C4-2B (cell line): Measurements from ENCODE around the gene RIMBP2.

Experiments used
- CTCF ChIP-seq: fragments of 450-650 bp; conservative IDR thresholded peaks from 2 replicates; pipeline ENCODE4 v1.5.1; 2017; ENCODE audit warnings: mild to moderate bottlenecking
- ZFX ChIP-seq: fragments of 450-650 bp; IDR thresholded peaks from 2 replicates; pipeline ENCODE4 v1.6.1; 2017

- no peak for TF ChIP-seq CTCF
- no peak for TF ChIP-seq ZFX
These were observed 281.5 kb downstream of the RIMBP2 start for GRCh38 chr12:130434560-130434959.
